ENCODE measurements around the gene AK1.

Gene AK1

GRCh38 chr9:127865645-127866464 is 11.6 kb downstream of the AK1 start:
- no peak for DNase-seq

DNA sequence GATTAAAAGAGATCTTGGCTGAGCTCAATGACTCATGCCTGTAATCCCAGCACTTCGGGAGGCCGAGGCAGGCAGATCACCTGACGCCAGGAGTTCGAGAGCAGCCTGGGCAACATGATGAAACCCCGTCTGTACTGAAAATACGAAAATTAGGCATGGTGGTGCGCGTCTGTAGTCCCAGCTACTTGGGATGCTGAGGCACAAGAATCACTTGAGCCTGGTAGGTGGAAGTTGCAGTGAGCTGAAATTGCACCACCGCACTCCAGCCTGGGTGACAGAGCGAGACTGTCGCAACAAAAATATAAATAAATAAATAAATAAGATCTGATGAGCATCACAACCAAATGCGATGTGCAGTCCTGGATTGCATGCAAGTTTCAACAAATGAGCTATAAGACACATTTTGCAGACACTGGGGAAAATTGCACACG is 14.3 kb downstream of the AK1 start:
- no peak for DNase-seq

GRCh38 chr9:127862075-127863011 is 15.1 kb downstream of the AK1 start:
- DNase-seq, result no peak

GRCh38 chr9:127860779-127861178 is 16.7 kb downstream of the AK1 start:
- no peak for DNase-seq

GRCh38 chr9:127860260-127860659 is 17.2 kb downstream of the AK1 start:
- no peak for DNase-seq

DNA sequence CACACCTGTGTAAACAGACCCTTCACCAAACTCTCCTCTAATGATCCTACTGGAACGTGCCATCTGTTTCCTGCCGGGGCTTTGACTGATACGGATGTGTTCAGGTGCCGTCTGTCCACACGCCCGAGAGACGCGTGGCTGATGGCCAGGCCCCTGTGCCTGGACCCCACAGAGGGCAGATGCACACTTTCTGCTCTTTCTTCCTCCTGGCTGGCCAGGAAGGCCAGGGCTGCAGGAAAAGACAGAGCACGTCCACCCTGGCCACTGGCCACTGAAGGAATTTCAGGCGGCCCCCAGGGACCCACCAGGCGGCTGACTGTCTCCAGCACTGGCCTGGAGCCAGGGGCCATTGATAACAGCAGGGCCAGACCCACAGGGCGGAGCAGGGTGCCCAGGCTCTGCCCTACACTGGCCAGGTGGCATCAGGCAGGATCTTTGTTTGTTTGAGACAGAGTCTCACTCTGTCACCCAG is 19.4 kb downstream of the AK1 start:
- DNase-seq, result peak; percentile 65

GRCh38 chr9:127857278-127857677 is 20.2 kb downstream of the AK1 start:
- no peak for DNase-seq

DNA sequence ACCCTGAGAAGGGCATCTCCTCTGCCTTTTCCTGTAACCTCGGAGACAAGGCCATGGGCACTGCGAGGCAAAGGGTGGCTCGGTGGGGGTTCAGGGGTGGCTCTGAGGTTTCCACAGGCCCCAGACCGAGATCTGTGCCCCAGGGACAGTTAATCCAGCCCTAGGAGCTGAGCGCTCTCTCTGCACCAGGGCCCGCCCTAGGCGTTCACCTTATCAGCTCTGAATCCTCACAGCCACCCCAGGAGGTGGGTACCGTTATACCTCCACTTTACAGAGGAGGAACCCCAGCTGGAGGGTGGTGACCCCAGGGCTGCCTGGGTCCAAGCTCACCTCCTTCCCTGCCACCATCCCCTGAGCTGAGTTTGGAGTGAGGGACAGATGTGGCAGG is 20.8 kb downstream of the AK1 start:
- no peak for DNase-seq

GRCh38 chr9:127856094-127856728 is 21.3 kb downstream of the AK1 start:
- no peak for DNase-seq

- no peak for DNase-seq
These were observed 22.0 kb downstream of the AK1 start for GRCh38 chr9:127855522-127855921.

- no peak for DNase-seq
These were observed 22.5 kb downstream of the AK1 start for GRCh38 chr9:127854960-127855359.

DNA sequence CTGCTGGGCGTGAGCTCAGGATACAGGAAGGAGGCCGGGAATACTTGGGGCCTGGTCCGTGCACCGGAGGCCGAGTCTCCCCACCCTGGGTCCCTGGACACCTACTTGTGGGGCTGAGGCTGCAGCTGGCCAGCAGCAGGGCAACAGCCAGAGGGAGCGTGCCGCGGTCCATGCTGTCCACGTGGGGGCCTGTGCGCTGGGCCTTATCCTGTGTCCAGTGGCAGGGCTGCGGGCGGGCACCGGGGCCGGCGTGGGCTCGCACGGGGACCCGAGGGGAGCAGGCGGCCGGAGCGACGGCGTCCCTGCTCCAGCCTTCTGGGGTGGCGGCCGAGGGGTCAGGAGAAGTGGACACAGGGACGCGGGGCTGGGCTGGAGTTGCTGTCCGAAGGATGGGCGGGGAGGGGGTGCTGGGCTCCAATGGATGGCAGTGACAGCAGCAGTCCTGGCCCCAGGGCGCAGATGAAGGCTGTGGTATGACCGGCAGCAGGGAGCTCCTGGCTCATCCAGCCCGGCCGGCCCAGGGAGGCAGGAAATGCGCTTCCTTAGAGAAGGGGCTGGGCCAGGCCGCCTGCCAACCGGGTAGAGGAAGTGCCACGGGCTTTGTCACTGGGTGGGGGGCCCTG is 23.2 kb downstream of the AK1 start, which contains the start of gene ENG:
Gene ENG, minus strand, starts transcription at position 475 of the 623 bp plus-strand sequence. Its CDS starts 303 bp downstream, at position 172.
- DNase-seq, result peak; percentile 85

DNA sequence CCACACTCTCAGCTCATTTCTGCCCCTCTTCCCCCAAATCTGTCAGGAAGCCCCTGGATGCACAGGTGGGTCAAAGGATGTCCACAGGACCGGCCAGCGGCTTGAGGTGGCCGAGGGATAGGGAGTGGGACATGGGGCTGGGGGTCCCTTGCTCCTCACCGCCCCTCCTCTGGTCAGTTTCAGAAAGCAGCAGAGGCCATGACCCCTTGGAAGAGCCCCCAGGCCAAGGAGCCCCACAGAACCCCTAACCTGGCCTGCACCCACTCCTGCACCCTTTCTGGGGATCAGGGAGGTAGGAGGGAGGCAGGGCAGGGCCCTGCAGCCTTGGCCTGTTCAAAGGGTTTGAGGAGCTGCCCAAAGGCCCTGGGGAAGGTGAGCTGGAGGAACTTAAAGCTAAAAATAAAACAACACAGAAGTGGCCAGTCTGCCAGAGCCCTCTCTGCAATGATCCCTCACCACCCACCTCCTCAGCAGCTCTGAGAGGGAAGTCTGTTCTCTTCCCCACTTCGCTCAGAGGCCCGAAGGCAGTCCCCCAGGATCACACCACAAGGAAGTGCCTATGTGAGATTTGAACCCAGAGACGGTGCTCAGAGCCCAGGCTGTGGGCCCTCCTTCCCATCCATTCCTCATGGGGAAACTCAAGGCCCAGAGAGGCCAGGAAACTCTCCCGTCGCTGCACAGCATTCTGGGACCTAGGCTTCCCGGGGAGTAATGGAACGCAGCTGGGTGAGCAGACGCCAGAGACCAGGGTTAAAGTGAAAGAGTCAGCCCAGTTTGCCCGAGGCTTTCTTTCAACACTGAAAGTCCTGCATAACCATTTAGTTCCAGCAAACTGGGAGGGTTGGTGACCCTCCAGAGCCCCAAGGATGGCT is 23.9 kb downstream of the AK1 start:
- no peak for DNase-seq

DNA sequence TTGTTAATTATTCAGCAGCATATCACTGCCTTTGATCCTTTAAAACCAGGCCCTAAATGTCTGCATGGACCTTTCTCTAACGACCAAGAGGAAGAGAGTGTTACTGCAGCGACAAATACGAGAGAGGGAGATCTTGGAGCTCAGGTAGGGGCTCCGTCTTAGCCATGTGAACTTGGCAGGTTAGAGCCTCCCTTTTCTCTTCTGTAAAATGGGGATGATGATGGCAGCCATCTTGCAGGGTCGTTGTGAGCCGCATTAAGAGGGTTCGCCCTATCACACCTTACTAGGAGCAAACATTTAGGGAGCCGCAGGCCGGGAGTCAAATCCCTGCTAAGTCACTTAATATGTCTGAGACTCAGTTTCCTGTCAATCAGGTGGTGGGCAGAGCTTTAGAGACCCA is 24.6 kb downstream of the AK1 start:
- DNase-seq, result no peak

GRCh38 chr9:127850286-127850830 is 27.1 kb downstream of the AK1 start:
- no peak for DNase-seq

DNA sequence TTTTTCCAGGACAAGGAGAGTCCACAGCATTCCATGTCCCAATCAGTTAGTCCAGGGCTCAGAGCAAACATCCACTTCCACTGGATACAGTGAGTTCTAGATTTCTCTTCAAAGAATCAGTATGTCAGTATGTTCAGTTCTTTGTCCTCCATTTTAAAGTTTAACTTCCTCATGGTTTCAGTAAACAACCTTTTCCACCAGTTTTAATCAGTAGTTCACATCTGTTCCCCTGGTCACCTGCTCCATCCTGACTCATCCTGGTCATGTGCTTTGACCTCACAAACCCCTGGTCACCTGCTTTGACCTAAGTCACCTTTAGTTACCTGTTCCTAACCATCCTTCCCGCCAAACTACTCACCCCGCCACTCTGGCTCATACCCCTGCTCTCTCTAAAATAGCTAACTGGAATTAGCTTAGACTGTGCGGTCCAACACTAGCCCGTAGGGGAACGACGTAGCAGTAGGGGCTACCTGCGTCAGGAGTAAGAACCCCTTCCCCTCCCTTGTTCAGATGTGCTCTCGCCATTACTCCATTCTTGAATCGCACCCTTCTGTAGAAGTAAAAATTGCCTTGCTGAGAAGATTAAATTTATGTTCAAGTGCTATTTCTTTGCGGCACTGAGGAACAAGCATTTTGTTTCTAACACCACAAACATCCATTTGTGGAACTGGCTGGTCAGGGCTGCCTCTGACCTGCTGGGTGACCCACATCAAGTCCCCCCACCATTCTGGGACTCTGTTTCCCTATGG is 28.5 kb downstream of the AK1 start:
- peak; percentile 32 for DNase-seq

DNA sequence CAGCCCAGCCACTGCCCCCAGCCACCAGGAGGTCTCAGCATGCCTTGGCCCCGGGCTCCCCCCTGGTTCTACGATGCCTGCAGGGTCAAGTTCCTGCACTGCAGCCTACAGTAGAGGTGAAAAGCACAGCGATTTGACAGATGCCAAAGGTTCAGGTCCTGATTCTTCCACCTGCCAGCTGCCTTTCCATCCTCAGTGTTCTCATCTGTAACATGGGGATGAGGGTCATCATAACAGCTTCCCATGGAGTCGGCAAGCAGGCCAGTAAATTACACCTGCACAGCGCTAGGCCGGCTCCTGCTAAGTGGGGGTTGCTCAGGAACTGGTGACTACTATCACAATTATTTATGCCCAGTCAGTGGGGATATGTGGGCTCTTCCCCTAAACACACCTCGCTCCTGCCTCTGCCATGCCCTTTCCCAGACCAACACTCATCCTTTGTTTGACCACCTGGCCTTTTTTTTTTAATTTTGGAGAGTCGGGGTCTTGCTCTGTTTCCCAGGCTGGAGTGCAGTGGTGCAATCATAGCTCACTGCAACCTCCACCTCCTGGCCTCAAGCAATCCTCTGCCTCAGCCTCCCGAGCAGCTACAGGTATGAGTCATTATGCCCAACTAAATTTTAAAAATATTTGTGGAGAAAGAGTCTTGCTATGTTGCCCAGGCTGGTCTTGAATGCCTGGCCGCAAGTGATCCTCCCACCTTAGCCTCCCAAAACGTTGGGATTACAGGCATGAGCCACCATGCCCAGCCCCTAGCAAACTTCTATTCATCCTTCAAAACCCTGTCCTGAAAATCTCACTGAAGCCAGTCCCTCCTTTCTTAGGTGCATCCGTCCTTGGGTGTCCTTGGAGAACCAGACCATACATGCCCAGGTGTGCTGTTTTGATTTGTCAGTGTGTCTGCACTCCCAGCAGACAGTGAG is 29.4 kb downstream of the AK1 start:
- DNase-seq, result no peak

GRCh38 chr9:127847178-127847510 is 30.3 kb downstream of the AK1 start:
- no peak for DNase-seq

GRCh38 chr9:127846443-127847177 is 30.9 kb downstream of the AK1 start:
- DNase-seq, result no peak

All from DMS53 (cell line).